Loucy (cell line): ENCODE measurements around the gene MPL.

Source experiments
- H2AFZ ChIP-seq: fragments of 200-600 bp; sonication (generic); 2 replicates; pipeline ENCODE4 v1.6.0; 2016; ENCODE audit warnings: antibody characterized with exemption, mild to moderate bottlenecking, low read length, moderate library complexity
- H3F3A ChIP-seq: fragments of 200-600 bp; 2 replicates; pipeline ENCODE4 v1.6.0; 2016; ENCODE audit warnings: antibody characterized with exemption, low read depth, mild to moderate bottlenecking
- H3K27me3 ChIP-seq: fragments of 200-600 bp; sonication (generic); 2 replicates; pipeline ENCODE4 v1.6.1; 2014; ENCODE audit warnings: low read length, mild to moderate bottlenecking; ENCODE audit not compliant: insufficient read depth, poor library complexity, severe bottlenecking
- H3K36me3 ChIP-seq: fragments of 200-600 bp; sonication (generic); 2 replicates; pipeline ENCODE4 v1.6.1; 2016; ENCODE audit warnings: low read length; ENCODE audit not compliant: insufficient read depth
- H3K4me1 ChIP-seq: fragments of 200-600 bp; sonication (generic); 2 replicates; pipeline ENCODE4 v1.5.1; 2014; ENCODE audit warnings: low read length, mild to moderate bottlenecking; ENCODE audit not compliant: insufficient read depth, poor library complexity, severe bottlenecking
- H3K4me2 ChIP-seq: fragments of 200-600 bp; sonication (generic); 2 replicates; pipeline ENCODE4 v1.6.0; 2014; ENCODE audit warnings: antibody characterized with exemption, low read length, low read depth, mild to moderate bottlenecking; ENCODE audit not compliant: poor library complexity, severe bottlenecking
- H3K4me3 ChIP-seq: fragments of 200-600 bp; sonication (generic); 2 replicates; pipeline ENCODE4 v1.5.1; 2014; ENCODE audit warnings: low read length, mild to moderate bottlenecking, mixed read lengths; ENCODE audit not compliant: poor library complexity, severe bottlenecking
- H3K79me2 ChIP-seq: fragments of 200-600 bp; sonication (generic); 2 replicates; pipeline ENCODE4 v1.6.1; 2014; ENCODE audit warnings: low read length; ENCODE audit not compliant: insufficient read depth
- H3K9ac ChIP-seq: fragments of 200-600 bp; sonication (generic); 2 replicates; pipeline ENCODE4 v1.6.0; 2014; ENCODE audit warnings: mild to moderate bottlenecking, low read depth, low read length, moderate library complexity; ENCODE audit not compliant: poor library complexity, severe bottlenecking
- H3K9me2 ChIP-seq: fragments of 200-600 bp; sonication (generic); replicated peaks from 2 replicates; pipeline ENCODE4 v1.6.1; 2016; ENCODE audit warnings: low read depth, low read length, mixed read lengths
- H3K9me3 ChIP-seq: fragments of 200-600 bp; sonication (generic); 2 replicates; pipeline ENCODE4 v1.6.1; 2014; ENCODE audit warnings: mild to moderate bottlenecking, antibody characterized with exemption, low read length, low read depth; ENCODE audit not compliant: insufficient read depth
- H4K20me1 ChIP-seq: fragments of 200-600 bp; sonication (generic); 2 replicates; pipeline ENCODE4 v1.6.0; 2014; ENCODE audit warnings: antibody characterized with exemption, low read length, mild to moderate bottlenecking; ENCODE audit not compliant: insufficient read depth, poor library complexity, severe bottlenecking
- CTCF ChIP-seq: fragments of 200-600 bp; sonication (generic); conservative IDR thresholded peaks from 2 replicates; pipeline ENCODE4 v1.5.1; 2014; ENCODE audit warnings: mild to moderate bottlenecking, antibody characterized with exemption, low read length
- EZH2phosphoT487 ChIP-seq: fragments of 200-600 bp; IDR thresholded peaks from 2 replicates; pipeline ENCODE4 v1.6.1; 2018; ENCODE audit warnings: antibody characterized with exemption, mild to moderate bottlenecking, moderate library complexity, borderline replicate concordance

MPL gene

GRCh38 chr1:43319288-43319687, 18.3 kb upstream of the MPL start:
- Histone ChIP-seq H3K79me2 (no peaks in the 10 kb centered on the region), H3K9me2 (no peaks in the 10 kb centered on the region), H3K27me3 (no peaks in the 10 kb centered on the region), H3K9ac (no peak overlapping the region), H3K9me3 (no peaks in the 10 kb centered on the region), H2AFZ (no peak overlapping the region), H3K4me3 (no peak overlapping the region), H3K4me1 (peaks cover 2% of the 10 kb centered on the region), H3K36me3 (no peaks in the 10 kb centered on the region), H3F3A (no peaks in the 10 kb centered on the region), H3K4me2 (no peak overlapping the region), H4K20me1 (no peaks in the 10 kb centered on the region)
- TF ChIP-seq CTCF (no peak), EZH2phosphoT487 (no peak)

DNA sequence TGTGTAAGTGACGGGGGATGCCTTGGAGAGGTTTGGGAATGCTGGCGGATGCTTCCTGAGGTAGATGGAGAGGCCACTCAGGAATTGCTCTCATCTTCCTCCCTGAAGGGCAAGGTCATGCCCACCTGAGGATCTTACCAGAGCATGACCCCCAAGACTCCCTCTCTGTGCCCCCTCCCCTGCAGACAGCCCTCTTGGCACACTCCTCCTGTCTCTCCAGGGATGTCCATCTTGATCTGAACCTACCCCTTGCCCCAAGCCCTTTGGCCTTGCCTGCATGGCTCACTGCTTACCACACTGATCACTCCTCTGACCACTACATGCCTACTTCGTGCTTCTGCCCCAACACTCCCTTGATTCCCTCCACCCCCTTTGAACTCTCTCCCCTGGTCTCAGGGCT, 17.9 kb upstream of the MPL start:
- H4K20me1 ChIP-seq, result no peaks in the 10 kb centered on the region
- TF ChIP-seq EZH2phosphoT487 (no peak), CTCF (no peak)
- no peak overlapping the region for H3K4me3 ChIP-seq
- no peaks in the 10 kb centered on the region for H3F3A ChIP-seq
- H3K9me3 ChIP-seq, result no peaks in the 10 kb centered on the region
- peaks cover 2% of the 10 kb centered on the region for H3K4me1 ChIP-seq
- no peaks in the 10 kb centered on the region for H3K79me2 ChIP-seq
- H3K9me2 ChIP-seq, result no peaks in the 10 kb centered on the region
- no peaks in the 10 kb centered on the region for H3K36me3 ChIP-seq
- H3K9ac ChIP-seq, result no peak overlapping the region
- H2AFZ ChIP-seq, result no peak overlapping the region
- H3K4me2 ChIP-seq, result no peak overlapping the region
- H3K27me3 ChIP-seq, result no peaks in the 10 kb centered on the region

- TF ChIP-seq EZH2phosphoT487 (no peak), CTCF (no peak)
- no peaks in the 10 kb centered on the region for H3K9me2 ChIP-seq
- H3K27me3 ChIP-seq, result no peaks in the 10 kb centered on the region
- no peak overlapping the region for H3K4me3 ChIP-seq
- peaks cover 2% of the 10 kb centered on the region for H3K4me1 ChIP-seq
- no peaks in the 10 kb centered on the region for H3K36me3 ChIP-seq
- no peaks in the 10 kb centered on the region for H3F3A ChIP-seq
- H3K4me2 ChIP-seq, result no peak overlapping the region
- H3K9ac ChIP-seq, result no peak overlapping the region
- no peak overlapping the region for H2AFZ ChIP-seq
- H3K9me3 ChIP-seq, result no peaks in the 10 kb centered on the region
- no peaks in the 10 kb centered on the region for H3K79me2 ChIP-seq
- H4K20me1 ChIP-seq, result no peaks in the 10 kb centered on the region
Observed at GRCh38 chr1:43321331-43321891, 16.2 kb upstream of the MPL start.
